SK-N-MC (cell line): ENCODE measurements around the gene PRR23E.

Experiments used
- EZH2 ChIP-seq: fragments of 200-600 bp; sonication (generic); IDR thresholded peaks from one replicate; pipeline ENCODE4 v1.6.1; 2017; ENCODE audit warnings: antibody characterized with exemption
- FOXP2 ChIP-seq: optimal IDR thresholded peaks from 2 replicates; pipeline ENCODE3; 2011; ENCODE audit warnings: mild to moderate bottlenecking, moderate library complexity; ENCODE audit not compliant: insufficient read depth; ENCODE audit errors: extremely low read length, control extremely low read depth
- POLR2AphosphoS5 ChIP-seq: IDR thresholded peaks from 2 replicates; pipeline ENCODE4 v1.6.1; 2012; ENCODE audit warnings: mild to moderate bottlenecking, low read depth, low read length, borderline replicate concordance

- TF ChIP-seq EZH2 (no peak), POLR2AphosphoS5 (no peak), FOXP2 (no peak)
These were observed 8.7 kb upstream of the PRR23E start for GRCh38 chr3:127183931-127184869.
